ENCODE measurements around the gene ACOT7.
"Not testable (repeated sequence)": the region's sequence is repeated elsewhere in the genome, so short reads cannot be mapped to it uniquely, and the experiment has no call there.

ACOT7 gene

DNA sequence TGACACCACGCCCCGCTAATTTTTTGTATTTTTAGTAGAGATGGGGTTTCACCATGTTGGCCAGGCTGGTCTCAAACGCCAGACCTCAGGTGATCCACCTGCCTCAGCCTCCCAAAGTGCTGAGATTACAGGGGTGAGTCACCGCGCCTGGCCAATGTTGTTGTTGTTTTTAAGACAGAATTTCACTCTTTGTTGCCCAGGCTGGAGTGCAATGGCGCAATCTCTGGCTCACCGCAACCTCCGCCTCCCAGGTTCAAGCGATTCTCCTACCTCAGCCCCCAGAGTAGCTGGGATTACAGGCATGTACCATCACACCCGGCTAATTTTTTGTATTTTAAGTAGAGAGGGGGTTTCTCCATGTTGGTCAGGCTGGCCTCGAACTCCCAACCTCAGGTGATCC, 173.9 kb downstream of the ACOT7 start:
- not testable (repeated sequence) for DNase-seq

DNA sequence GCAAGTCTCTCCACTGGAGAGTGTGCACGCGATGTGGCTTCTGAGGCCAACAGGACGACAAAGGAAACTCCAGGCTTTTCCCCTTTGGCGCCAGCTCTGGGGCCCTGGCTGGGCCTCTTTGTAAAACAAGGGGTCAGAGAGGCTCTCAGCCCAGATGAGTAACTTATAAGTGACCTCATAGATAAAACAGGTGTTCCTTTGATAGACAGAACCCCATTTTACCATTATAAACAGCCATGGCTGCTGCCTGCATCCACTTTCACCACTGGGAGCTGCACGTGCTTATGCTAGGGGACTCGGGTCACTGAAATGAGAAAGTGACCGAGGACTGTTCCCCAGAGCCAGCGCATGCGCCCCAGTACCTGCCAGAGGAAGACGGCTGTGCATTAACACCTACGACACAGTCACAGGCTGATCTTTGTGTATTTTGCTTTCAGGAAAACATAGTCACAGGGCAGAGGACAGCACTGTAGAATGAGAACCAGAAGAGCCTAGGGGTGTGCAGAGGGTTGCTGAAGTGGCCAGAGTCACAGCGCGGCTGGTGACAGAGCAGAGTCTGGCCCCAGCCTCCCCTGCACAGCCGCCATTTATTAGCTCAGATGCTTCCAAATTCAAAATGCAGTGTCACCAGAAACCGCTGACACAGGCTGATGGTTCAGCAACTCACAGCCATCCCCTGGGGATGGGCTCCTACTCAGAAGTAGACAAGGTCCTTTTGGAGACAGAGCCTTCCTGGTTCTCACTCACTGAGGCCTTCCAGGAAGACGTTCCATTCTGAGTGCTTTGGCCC, 175.0 kb downstream of the ACOT7 start:
- DNase-seq = no peak
